Activated naive CD8-positive, alpha-beta T cell treated with anti-CD3 and anti-CD28 coated beads, Interleukin-2, amount 10 ng/mL, durations not matched to agents 7 days and 5 days (primary cell): ENCODE results near the gene LIPJ. TPM values are rescaled to one million over a fixed set of nuclear protein-coding genes. Genes with fewer than 3 reads are reported as not detected.

Experiments used
- ATAC-seq: fragments of 150-1000 bp; cut with Tn5 transposase; one replicate; pipeline ENCODE4 v1.10.0; 2021; ENCODE audit warnings: low read depth, moderate library complexity
- POLR2A ChIA-PET: fragments of 350-600 bp; sonication (Branson Sonifier 250); formaldehyde crosslinking; loops from one replicate; lab custom pipeline; 2021; ENCODE audit warnings: antibody characterized with exemption; lab: Charles Lee
- DNase-seq: peaks from one replicate; pipeline ENCODE4 v3.0.0; 2021
- H3K27ac Mint-ChIP-seq: one replicate; pipeline ENCODE4 v1.8.0; 2022; ENCODE audit warnings: mild to moderate bottlenecking, mixed read lengths
- H3K27me3 Mint-ChIP-seq: one replicate; pipeline ENCODE4 v1.8.0; 2022; ENCODE audit warnings: mild to moderate bottlenecking, moderate library complexity, mixed read lengths
- H3K36me3 Mint-ChIP-seq: one replicate; pipeline ENCODE4 v1.8.0; 2021; ENCODE audit warnings: mild to moderate bottlenecking, mixed read lengths
- H3K4me1 Mint-ChIP-seq: one replicate; pipeline ENCODE4 v1.8.0; 2021; ENCODE audit warnings: mixed read lengths
- H3K4me3 Mint-ChIP-seq: one replicate; pipeline ENCODE4 v1.8.0; 2022; ENCODE audit warnings: mild to moderate bottlenecking, moderate library complexity, mixed read lengths
- H3K9me3 Mint-ChIP-seq: one replicate; pipeline ENCODE4 v1.8.0; 2021; ENCODE audit warnings: mixed read lengths
- total RNA-seq, 2 experiments: library from RNA; stranded (reverse); gene quantifications; one replicate each; pipeline ENCODE4 v1.2.3, GENCODE V29; 2021

The LIPJ gene
- total RNA-seq, 2 experiments from 2014 or later, result 0.17 TPM; not detected in 1

- Mint-ChIP-seq H3K27me3 (peaks cover 5% of the 10 kb centered on the region), H3K9me3 (no peaks in the 10 kb centered on the region), H3K4me3 (no peak overlapping the region), H3K36me3 (no peaks in the 10 kb centered on the region), H3K4me1 (peaks cover 9% of the 10 kb centered on the region), H3K27ac (no peak overlapping the region)
- DNase-seq, result no peak
- no peak for ATAC-seq
- POLR2A ChIA-PET, result no interaction called here
Observed at GRCh38 chr10:88557658-88558057, 28.9 kb upstream of the LIPJ start.

DNA sequence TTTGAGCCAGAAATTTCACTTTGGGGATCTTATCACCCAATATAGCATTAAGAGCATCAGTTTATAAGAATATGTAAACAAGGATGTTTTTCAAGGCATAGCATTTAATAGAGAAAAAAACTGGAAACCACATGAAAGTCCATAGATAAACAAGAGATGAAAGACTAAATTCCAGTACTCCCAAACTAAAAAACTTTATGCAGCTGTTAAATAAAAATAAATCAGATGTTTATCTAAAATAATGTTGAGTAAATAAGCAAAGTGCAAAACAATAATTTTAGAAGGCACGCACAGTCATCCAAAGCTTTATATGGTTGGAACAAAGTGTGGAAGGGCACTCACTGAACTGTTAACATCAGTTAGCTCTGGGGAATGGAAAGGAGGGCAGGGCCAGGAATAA, 24.4 kb upstream of the LIPJ start:
- no peak for DNase-seq
- peaks cover 12% of the 10 kb centered on the region for H3K4me1 Mint-ChIP-seq
- H3K9me3 Mint-ChIP-seq, result no peaks in the 10 kb centered on the region
- POLR2A ChIA-PET, result no interaction called here
- H3K4me3 Mint-ChIP-seq, result no peak overlapping the region
- no peak for ATAC-seq
- peaks cover 12% of the 10 kb centered on the region for H3K27me3 Mint-ChIP-seq
- H3K27ac Mint-ChIP-seq, result no peak overlapping the region
- no peaks in the 10 kb centered on the region for H3K36me3 Mint-ChIP-seq

- Mint-ChIP-seq H3K27ac (no peak overlapping the region), H3K4me3 (no peak overlapping the region), H3K4me1 (peaks cover 10% of the 10 kb centered on the region), H3K27me3 (peaks cover 12% of the 10 kb centered on the region), H3K9me3 (no peaks in the 10 kb centered on the region), H3K36me3 (peaks cover 2% of the 10 kb centered on the region)
- POLR2A ChIA-PET, result interaction anchor here (0.7 to 1.3 kb wide), 2 partner anchors 315 to 736 kb away, joined by 4 read pairs; partner anchors contain the start of gene STAMBPL1
- DNase-seq (no peak), ATAC-seq (no peak)
Observed at GRCh38 chr10:88565072-88565471, 21.5 kb upstream of the LIPJ start.

DNA sequence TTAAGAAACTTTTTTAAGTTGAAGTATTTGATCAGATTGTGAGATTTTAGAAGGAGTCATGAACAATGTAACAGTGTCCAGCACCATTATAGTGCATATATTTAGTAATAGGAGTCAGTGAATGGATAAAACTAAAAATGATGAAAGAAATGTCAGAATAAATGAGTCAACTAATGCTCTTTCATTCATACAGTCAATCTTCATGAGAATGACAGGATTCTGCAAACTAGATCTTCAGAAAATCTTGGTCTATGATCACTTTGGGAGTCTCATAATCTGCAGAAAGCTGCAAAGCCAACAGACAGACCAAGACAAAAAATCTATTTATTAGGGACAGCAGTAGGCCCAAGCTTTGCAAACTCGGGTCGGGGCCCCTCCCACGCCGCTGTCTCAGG, 4.2 kb upstream of the LIPJ start:
- peak overlapping the region; percentile 1 for H3K27ac Mint-ChIP-seq
- peaks cover 3% of the 10 kb centered on the region for H3K27me3 Mint-ChIP-seq
- POLR2A ChIA-PET, result interaction anchor here (0.7 to 1.3 kb wide), 4 partner anchors 17 to 764 kb away, joined by 3 to 4 read pairs (median 3); partner anchors contain the start of gene ATAD1

DNA sequence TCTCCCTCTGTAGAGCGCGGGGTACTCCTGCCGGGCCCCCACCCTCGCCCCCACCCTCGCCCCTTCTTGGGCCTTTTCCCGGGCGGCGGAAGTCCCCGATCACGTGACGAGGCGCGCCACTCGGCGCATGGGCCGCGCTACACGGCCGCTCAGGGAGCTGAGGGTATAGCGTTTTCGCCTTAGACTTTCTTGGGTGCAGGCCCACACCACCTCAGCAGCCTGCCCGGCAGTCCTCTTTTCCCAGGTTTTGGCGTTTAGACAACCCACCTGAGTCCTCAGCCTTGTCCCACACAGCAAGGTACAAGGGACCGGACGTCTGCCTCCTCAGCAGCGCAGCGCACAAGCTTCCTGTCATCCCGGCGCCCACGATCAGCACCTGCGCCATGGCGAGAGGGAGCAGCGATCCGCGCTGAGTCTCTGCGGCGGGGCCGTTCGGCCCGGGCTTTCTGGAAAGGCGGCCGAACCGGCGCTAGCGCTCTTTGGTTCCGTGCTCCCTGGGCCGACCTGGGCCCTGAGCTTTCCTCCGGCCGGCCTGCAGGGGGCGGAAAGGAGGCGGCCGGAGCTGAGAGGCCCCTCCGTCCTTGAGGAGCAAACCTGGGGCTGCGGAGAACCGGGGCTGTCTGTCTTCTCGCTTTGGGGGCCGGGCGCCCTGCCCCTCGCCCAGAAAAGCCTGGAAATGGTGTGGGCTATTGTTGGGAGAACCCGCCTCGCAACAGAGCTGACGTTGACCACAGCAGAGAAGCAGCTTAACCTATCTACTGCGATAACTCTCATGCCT, 3.6 kb upstream of the LIPJ start, which contains the start of gene RNLS:
TSS of gene RNLS (minus strand) at position 513 of the 778 bp plus-strand sequence.
- Mint-ChIP-seq H3K9me3 (peaks cover 1% of the 10 kb centered on the region), H3K27me3 (peaks cover 3% of the 10 kb centered on the region), H3K27ac (peak within 1 kb of the TSS; percentile 88), H3K4me3 (peak within 1 kb of the TSS; percentile 90), H3K36me3 (peaks cover 3% of the 10 kb centered on the region), H3K4me1 (peaks cover 8% of the 10 kb centered on the region)
- ATAC-seq, result peak; percentile 88
- POLR2A ChIA-PET, result interaction anchor here (0.7 to 1.3 kb wide), 4 partner anchors 16 to 765 kb away, joined by 3 to 4 read pairs (median 3); partner anchors contain the start of gene ATAD1
- peak; percentile 77 for DNase-seq

More for the DNA sequence above, 4.2 kb upstream of the LIPJ start:
- Mint-ChIP-seq H3K36me3 (peaks cover 3% of the 10 kb centered on the region), H3K4me1 (peaks cover 8% of the 10 kb centered on the region), H3K4me3 (peak overlapping the region; percentile 90), H3K9me3 (peaks cover 1% of the 10 kb centered on the region)
- DNase-seq (no peak), ATAC-seq (no peak)

GRCh38 chr10:88583584-88583957, 3.0 kb upstream of the LIPJ start:
- H3K27me3 Mint-ChIP-seq, result peaks cover 3% of the 10 kb centered on the region
- peaks cover 8% of the 10 kb centered on the region for H3K4me1 Mint-ChIP-seq
- ATAC-seq, result no peak
- no peak for DNase-seq
- H3K36me3 Mint-ChIP-seq, result peaks cover 3% of the 10 kb centered on the region
- H3K4me3 Mint-ChIP-seq, result peak overlapping the region; percentile 90
- POLR2A ChIA-PET, result interaction anchor here (1.3 kb wide), 1 partner anchor 765 kb away, joined by 4 read pairs; the partner anchor contains the start of gene ATAD1
- peaks cover 1% of the 10 kb centered on the region for H3K9me3 Mint-ChIP-seq
- peak overlapping the region; percentile 88 for H3K27ac Mint-ChIP-seq

DNA sequence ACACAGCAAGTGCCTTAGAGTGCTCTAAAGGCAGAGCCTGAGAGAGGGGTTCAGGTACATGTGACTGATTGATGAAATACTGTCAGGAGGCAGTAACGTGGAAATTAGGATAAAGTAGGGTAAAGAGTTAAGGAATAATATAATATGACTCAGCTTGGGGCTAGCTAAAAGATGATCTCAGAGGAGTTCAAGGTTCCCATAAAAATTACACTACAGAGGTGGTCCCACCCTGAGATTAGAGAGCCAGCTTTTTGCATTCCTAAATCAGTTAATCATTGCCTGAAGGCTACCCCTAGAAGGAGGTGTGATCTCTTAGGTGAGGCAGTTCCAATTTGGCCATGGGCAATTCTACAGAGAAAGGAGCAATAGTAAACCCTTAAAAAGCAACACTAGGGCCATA, 5.8 kb downstream of the LIPJ start:
- no peak overlapping the region for H3K4me3 Mint-ChIP-seq
- no peaks in the 10 kb centered on the region for H3K4me1 Mint-ChIP-seq
- no peaks in the 10 kb centered on the region for H3K36me3 Mint-ChIP-seq
- no peaks in the 10 kb centered on the region for H3K9me3 Mint-ChIP-seq
- H3K27me3 Mint-ChIP-seq, result peaks cover 5% of the 10 kb centered on the region
- H3K27ac Mint-ChIP-seq, result no peak overlapping the region
- DNase-seq (no peak), ATAC-seq (no peak)
- POLR2A ChIA-PET, result no interaction called here

DNA sequence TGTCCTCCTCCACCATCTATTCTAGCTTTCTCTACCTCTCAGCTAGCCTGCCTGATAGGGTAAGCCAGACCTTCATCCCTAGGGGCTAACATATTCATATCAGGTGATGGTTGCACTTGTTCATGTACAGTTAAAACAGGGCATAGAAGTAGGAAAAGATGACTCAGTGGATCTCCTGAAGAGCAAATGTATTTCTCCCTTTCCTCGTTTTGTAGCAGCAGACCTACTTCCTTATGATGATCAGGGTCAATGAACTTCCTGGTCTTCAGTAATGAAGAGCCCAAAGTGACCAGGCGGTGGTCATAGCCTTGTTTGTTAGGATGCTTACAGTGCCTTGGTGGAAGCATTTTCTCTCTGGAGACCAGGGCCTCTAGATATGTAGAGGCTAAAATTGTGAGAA, 6.3 kb downstream of the LIPJ start:
- no peaks in the 10 kb centered on the region for H3K9me3 Mint-ChIP-seq
- DNase-seq, result no peak
- ATAC-seq, result no peak
- POLR2A ChIA-PET, result no interaction called here
- no peaks in the 10 kb centered on the region for H3K36me3 Mint-ChIP-seq
- no peak overlapping the region for H3K4me3 Mint-ChIP-seq
- H3K27ac Mint-ChIP-seq, result no peak overlapping the region
- H3K4me1 Mint-ChIP-seq, result peaks cover 1% of the 10 kb centered on the region
- H3K27me3 Mint-ChIP-seq, result peaks cover 5% of the 10 kb centered on the region

DNA sequence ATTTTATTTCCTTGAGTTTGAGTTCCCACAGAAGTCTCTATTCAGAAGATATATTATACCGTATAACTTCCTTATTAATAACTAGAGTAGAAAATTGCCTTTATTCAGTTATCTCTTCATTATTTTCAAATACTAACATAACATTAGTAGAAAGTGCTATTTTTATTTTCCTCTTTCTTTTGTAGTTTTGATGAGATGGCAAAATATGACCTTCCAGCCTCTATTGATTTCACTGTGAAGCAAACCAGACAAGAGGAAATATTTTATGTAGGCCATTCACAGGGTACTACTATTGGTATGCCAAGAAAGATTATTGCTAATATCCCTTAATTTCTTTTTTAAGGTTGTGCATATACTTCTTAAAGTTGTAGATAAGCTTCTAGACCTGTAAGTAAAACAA, 7.9 kb downstream of the LIPJ start:
- POLR2A ChIA-PET, result no interaction called here
- Mint-ChIP-seq H3K9me3 (no peaks in the 10 kb centered on the region), H3K36me3 (no peaks in the 10 kb centered on the region), H3K27me3 (peaks cover 3% of the 10 kb centered on the region), H3K4me1 (peaks cover 7% of the 10 kb centered on the region), H3K27ac (no peak overlapping the region), H3K4me3 (no peak overlapping the region)
- DNase-seq (no peak), ATAC-seq (no peak)

- DNase-seq, result no peak
- POLR2A ChIA-PET, result no interaction called here
- Mint-ChIP-seq H3K4me3 (no peak overlapping the region), H3K9me3 (no peaks in the 10 kb centered on the region), H3K36me3 (no peaks in the 10 kb centered on the region), H3K27me3 (no peaks in the 10 kb centered on the region), H3K27ac (no peak overlapping the region), H3K4me1 (peaks cover 7% of the 10 kb centered on the region)
- no peak for ATAC-seq
Observed at GRCh38 chr10:88598055-88598454, 11.5 kb downstream of the LIPJ start.

- Mint-ChIP-seq H3K36me3 (no peaks in the 10 kb centered on the region), H3K4me3 (no peak overlapping the region), H3K27me3 (peaks cover 10% of the 10 kb centered on the region), H3K9me3 (no peaks in the 10 kb centered on the region), H3K27ac (no peak overlapping the region), H3K4me1 (no peaks in the 10 kb centered on the region)
- ATAC-seq (no peak), DNase-seq (no peak)
- POLR2A ChIA-PET, result no interaction called here
Observed at GRCh38 chr10:88608052-88608732, 21.6 kb downstream of the LIPJ start.

- H3K4me1 Mint-ChIP-seq, result no peaks in the 10 kb centered on the region
- no peak for ATAC-seq
Observed at GRCh38 chr10:88608780-88609179, 22.2 kb downstream of the LIPJ start.

GRCh38 chr10:88616250-88616977, 29.9 kb downstream of the LIPJ start:
- H3K27ac Mint-ChIP-seq, result no peak overlapping the region
- peaks cover 8% of the 10 kb centered on the region for H3K27me3 Mint-ChIP-seq
- no peak for DNase-seq
- POLR2A ChIA-PET, result no interaction called here
- H3K36me3 Mint-ChIP-seq, result peaks cover 1% of the 10 kb centered on the region
- no peak for ATAC-seq
- no peak overlapping the region for H3K4me3 Mint-ChIP-seq
- peaks cover 1% of the 10 kb centered on the region for H3K9me3 Mint-ChIP-seq
- H3K4me1 Mint-ChIP-seq, result no peaks in the 10 kb centered on the region

More at GRCh38 chr10:88608780-88609179, 22.2 kb downstream of the LIPJ start:
- DNase-seq, result no peak
- no peak overlapping the region for H3K4me3 Mint-ChIP-seq
- POLR2A ChIA-PET, result no interaction called here
- no peak overlapping the region for H3K27ac Mint-ChIP-seq
- peaks cover 10% of the 10 kb centered on the region for H3K27me3 Mint-ChIP-seq
- H3K36me3 Mint-ChIP-seq, result peaks cover 1% of the 10 kb centered on the region
- H3K9me3 Mint-ChIP-seq, result no peaks in the 10 kb centered on the region
